HG02870 (cell line): ENCODE measurements around the gene CHRM4.

ENCODE experiments used
- ATAC-seq: cut with Tn5 transposase; IDR thresholded peaks from one replicate; pipeline ENCODE4 v1.9.1; 2021; ENCODE audit warnings: mild to moderate bottlenecking, moderate library complexity; ENCODE audit not compliant: unreplicated experiment

The CHRM4 gene

DNA sequence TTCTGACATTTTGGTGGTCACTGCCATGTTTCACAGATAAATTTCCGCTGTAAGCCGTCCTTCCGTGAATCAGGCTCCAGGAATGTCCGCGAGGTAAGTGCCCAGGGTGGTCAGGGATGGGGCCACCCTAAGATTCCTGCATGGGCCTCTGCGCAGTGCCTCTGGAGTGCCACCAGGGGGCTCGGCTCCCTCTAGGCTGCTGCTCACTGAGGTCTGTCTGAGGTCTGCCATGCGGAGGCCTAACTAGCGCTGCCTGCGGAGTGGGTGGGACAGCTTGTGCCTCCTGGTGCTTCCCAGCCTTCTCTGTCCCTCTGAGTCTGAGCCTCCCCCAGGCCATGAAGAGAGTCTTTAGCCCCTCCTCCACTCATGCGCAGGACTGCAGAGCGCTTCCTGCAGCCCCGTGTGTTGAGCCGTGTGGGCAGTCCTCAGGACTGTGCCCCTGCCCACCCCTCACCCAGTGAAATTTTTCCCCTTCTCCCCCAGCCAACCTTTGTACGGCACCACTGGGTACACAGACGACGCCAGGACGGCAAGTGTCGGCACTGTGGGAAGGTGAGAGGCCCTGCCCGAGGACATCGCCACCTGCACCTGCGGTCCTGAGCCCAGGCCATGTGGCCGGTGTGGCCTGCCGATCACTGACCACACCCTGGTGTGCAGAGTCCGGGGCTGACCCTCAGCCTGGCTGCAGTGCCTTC is 22.0 kb downstream of the CHRM4 start:
- peak; percentile 47 for ATAC-seq

GRCh38 chr11:46367916-46368267 is 23.7 kb downstream of the CHRM4 start:
- ATAC-seq: no peak

DNA sequence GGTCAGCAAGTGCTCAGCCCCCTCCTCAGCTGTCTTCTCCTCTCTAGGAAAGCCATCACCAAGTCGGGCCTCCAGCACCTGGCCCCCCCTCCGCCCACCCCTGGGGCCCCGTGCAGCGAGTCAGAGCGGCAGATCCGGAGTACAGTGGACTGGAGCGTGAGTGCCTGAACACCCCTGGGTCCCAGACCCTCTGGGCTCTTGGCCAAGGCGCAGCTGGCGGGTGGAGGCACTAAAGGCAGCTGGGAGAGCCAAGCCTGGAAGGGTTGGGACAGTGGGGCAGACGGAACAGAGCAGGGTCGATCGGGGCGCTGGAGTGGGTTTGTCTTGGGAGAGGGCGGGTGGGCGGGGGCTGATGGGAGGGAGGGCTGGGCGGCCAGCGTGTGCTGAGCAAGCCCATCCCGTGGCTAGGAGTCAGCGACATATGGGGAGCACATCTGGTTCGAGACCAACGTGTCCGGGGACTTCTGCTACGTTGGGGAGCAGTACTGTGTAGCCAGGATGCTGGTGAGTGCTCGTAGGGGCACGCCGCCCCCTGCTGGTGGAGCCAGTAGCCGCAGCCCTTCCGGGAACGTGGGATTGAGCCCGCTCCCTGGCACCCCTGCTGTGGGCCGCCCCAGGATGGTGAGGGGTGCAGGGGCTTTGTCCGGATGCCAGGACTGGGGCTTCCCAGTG is 24.2 kb downstream of the CHRM4 start:
- ATAC-seq: no peak

GRCh38 chr11:46366661-46367161 is 24.9 kb downstream of the CHRM4 start:
- no peak for ATAC-seq

DNA sequence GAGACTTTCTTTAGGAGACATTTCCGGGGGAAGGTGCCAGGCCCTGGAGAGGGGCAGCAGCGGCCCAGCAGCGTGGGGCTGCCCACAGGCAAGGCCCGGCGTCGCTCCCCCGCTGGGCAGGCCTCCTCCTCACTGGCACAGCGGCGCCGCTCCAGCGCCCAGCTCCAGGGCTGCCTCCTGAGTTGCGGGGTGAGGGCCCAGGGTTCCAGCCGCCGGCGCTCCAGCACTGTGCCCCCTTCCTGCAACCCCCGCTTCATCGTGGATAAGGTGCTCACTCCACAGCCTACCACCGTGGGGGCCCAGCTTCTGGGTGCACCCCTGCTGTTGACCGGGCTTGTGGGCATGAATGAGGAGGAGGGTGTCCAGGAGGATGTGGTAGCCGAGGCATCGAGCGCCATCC is 25.3 kb downstream of the CHRM4 start:
- ATAC-seq: no peak

DNA sequence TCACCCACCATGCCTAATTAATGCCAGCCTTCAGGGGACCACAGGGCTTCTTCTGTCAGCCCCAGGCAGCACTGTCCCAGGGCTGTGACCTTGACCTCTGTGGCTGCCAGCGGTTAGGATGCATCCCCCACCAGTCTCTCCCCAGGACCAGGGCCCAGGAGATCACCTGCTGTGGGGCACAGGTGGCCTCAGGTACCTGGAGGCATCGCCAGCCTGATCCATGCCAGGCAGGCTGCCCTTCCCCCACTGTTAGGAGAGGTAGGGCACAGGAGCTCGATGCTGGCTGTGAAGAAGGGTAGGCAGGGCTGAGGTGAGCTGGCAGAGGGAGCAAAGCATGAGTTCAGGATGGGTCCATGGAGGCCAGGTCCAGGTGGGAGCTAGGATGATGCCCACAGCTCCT is 26.8 kb downstream of the CHRM4 start:
- ATAC-seq: no peak

- no peak for ATAC-seq
Observed at GRCh38 chr11:46364056-46364455, 27.5 kb downstream of the CHRM4 start.

- ATAC-seq: no peak
Observed at GRCh38 chr11:46363455-46364005, 28.0 kb downstream of the CHRM4 start.

DNA sequence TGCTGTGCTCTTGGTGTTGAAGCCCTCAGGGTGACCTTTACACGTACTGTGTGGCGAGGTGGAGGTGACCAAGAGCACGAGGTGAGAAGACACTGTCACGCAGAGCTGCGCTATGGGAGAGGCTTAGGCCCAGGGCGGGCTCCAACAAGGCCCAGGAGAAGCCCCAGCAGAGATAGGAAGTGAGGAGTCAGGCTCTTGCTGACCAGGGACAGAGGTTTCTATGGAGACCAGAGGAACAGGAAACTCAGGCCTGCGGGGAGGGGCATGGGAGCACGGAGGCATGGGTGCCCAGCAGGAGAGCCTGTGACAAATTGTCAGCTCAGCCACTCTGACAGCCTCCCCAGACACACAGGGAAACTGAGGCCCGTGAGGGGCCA is 28.6 kb downstream of the CHRM4 start:
- no peak for ATAC-seq

DNA sequence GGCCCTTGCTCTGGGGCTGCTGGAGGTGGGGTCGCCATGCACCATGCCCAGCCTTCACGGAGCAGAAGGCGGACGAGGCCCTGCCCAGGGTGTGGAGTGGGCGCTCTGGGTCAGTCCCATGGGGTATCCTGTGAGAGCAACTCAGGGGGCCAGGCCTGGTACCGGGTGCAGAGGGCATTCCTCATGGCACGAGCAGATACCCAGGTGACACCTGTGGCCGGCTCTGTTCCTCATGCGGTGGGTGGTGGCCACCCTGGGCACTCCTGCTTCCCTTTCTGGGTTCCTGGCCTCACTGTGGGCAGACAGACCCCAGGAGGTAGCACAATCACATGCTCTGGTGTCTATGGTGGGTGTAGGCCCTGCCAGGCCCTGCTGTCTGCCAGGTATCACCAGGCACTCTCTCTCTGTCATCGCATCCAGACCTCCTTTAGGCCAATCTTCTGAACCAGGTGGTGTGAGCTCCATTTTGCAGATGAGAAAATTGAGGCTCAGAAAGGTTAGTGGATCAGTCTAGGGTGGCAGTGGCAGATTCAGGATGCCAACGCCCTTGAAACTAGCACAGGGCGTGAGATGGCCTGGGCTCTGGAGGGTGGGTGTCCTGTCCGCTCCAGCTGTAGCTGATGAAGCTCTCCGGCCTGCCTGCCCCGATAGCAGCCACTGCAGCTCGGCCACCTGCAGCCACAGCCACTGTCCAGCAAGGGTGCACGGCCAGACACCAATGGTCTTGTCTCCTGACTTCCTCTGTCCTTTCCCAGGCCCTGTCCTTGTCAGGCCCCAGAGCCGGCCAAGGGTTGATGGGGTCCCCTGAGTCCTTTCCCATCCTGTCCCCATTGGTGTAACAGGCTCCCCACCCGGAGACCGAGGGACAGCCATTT is 29.2 kb downstream of the CHRM4 start:
- ATAC-seq: no peak

DNA sequence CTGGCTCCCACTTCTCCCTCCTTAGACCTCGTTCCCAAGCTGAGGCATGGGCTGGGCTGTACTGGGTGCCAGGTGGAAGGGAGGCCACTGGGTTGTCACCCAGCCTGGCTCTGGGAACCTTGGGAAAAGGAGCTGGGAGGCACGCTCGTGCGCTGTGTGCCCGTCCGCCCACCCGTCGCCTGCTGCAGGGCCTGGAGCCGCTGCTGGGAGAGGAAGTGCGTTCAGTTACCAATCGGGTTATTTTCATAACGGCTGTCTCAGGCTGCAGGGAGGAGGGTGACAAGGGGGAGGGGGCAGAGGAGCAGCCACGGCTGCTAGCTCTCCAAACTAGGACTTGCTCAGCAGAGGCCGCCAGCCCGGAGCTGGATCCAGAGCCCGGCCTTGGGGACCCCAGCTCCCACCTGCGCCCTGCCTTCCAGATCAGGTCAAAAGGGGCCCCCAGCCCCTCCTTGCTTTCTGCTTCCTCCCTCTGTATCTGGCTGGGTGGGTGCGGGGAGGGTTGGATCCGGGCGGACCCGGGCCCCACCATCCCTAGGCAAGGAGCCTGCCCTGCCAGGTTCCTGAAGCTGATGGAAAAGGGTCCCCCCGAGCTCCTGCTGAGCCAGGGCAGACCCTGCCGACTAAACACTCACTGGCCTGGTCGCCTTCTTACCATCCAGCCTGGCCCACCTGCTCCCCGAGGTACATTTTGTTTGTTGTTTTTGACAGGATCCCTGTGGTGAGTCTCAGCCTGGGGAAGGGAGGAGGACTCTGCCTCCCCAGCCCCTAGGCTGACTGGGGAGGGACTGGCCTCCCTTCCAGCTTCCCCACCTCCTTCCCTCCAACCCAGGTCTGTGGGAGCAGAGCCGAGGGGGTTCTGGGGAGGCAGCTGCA is 30.1 kb downstream of the CHRM4 start:
- ATAC-seq: peak; percentile 86

DNA sequence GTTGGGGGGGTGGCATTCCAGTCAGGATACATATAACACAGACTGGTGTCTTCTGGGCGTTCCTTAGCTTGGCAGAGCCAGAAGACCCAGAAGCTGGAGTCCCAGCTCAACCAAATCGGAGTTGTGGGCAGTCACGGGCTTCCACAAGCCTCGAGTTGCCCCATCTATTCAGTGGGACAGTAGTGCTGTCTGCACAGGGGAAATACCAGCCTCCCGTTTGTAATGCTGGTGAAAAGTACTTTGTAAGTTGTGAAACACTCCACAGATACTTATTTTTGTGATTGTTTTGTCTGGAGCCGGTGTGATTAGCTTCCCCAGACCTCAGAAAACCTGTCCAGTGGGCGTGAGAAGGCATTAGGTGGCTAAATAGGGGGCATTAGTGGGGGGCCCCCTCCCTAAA is 30.7 kb downstream of the CHRM4 start:
- no peak for ATAC-seq

- no peak for ATAC-seq
Observed at GRCh38 chr11:46359953-46360352, 31.6 kb downstream of the CHRM4 start.

- ATAC-seq: no peak
Observed at GRCh38 chr11:46357483-46357936, 34.1 kb downstream of the CHRM4 start.

- no peak for ATAC-seq
Observed at GRCh38 chr11:46356924-46357482, 34.6 kb downstream of the CHRM4 start.

- ATAC-seq: no peak
Observed at GRCh38 chr11:46353698-46354097, 37.9 kb downstream of the CHRM4 start.

- no peak for ATAC-seq
Observed at GRCh38 chr11:46352063-46352841, 39.3 kb downstream of the CHRM4 start.

DNA sequence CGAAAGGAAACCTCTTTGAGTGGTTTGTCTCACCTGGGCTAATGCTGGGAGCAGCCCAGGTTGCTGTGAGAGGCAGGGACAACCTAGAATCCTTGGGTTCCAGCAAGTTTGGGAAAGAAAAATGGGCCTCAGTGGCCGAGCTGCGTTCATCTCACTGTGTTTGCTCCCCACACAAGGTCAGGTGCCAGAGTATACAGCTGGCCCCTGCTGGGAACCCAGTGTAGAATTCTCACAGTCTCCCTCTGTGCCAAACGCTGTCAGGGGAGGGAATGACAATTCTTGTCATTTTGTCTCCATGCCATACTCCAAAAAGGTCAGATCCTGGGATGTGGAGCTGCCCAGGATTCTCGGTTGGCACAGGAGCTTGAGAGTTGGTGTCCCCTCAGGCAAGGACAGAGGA is 40.0 kb downstream of the CHRM4 start:
- no peak for ATAC-seq

GRCh38 chr11:46351148-46351547 is 40.4 kb downstream of the CHRM4 start:
- ATAC-seq: no peak
